Keratinocyte (primary cell): ENCODE data around the gene ATF6B. TPM values are rescaled to one million over a fixed set of nuclear protein-coding genes. Genes with fewer than 3 reads are reported as not detected.

Source experiments
- DNase-seq: peaks from one replicate; pipeline ENCODE4 v3.0.0-alpha.2; 2011; ENCODE audit warnings: low read depth, missing footprints, low spot score
- FAIRE-seq: peaks from 2 replicates; lab custom pipeline; 2011; peaks lifted over from hg19 to GRCh38; lab: Jason Lieb, UNC
- H2AFZ ChIP-seq: 2 replicates; pipeline ENCODE4 v1.6.0; 2012; ENCODE audit warnings: low read length, control low read depth, inconsistent platforms; ENCODE audit not compliant: control insufficient read depth
- H3K27ac ChIP-seq: 2 replicates; pipeline ENCODE4 v1.5.1; 2011; ENCODE audit warnings: low read length; ENCODE audit not compliant: control insufficient read depth, insufficient read depth
- H3K27me3 ChIP-seq: 3 replicates; pipeline ENCODE4 v1.6.0; 2011; ENCODE audit warnings: low read length; ENCODE audit not compliant: control insufficient read depth, insufficient read depth; ENCODE audit errors: extremely low read depth
- H3K36me3 ChIP-seq, 2 experiments: 2 replicates in 1 of 2; 3 replicates in 1 of 2; pipeline ENCODE4 v1.5.1; 2011; ENCODE audit warnings: low read length in 2 of 2, mild to moderate bottlenecking in 1 of 2; ENCODE audit not compliant: control insufficient read depth in 2 of 2, insufficient read depth in 2 of 2; ENCODE audit errors: extremely low read depth in 1 of 2
- H3K4me1 ChIP-seq: 3 replicates; pipeline ENCODE4 v1.5.1; 2011; ENCODE audit warnings: low read length; ENCODE audit not compliant: control insufficient read depth, insufficient read depth; ENCODE audit errors: extremely low read depth
- H3K4me2 ChIP-seq: 3 replicates; pipeline ENCODE4 v1.6.0; 2011; ENCODE audit warnings: low read depth, low read length; ENCODE audit not compliant: control insufficient read depth, insufficient read depth; ENCODE audit errors: extremely low read depth
- H3K4me3 ChIP-seq, 3 experiments: fragments of 200-600 bp in 1 of 3; sonication (generic) in 1 of 3; 2 replicates in 2 of 3; 3 replicates in 1 of 3; pipeline ENCODE4 v1.5.1; 2011 to 2016; ENCODE audit warnings: low read length in 3 of 3, mild to moderate bottlenecking in 3 of 3, control low read depth in 2 of 3, inconsistent platforms in 1 of 3, low read depth in 1 of 3, mixed read lengths in 1 of 3, mixed run types in 1 of 3, moderate library complexity in 1 of 3; ENCODE audit not compliant: control insufficient read depth in 2 of 3, insufficient read depth in 2 of 3; ENCODE audit errors: extremely low read depth in 1 of 3
- H3K79me2 ChIP-seq: 2 replicates; pipeline ENCODE4 v1.6.0; 2012; ENCODE audit warnings: low read length; ENCODE audit not compliant: control insufficient read depth, insufficient read depth
- H3K9ac ChIP-seq: 3 replicates; pipeline ENCODE4 v1.6.0; 2011; ENCODE audit warnings: low read length; ENCODE audit not compliant: control insufficient read depth, insufficient read depth; ENCODE audit errors: extremely low read depth
- H3K9me1 ChIP-seq: 3 replicates; pipeline ENCODE4 v1.6.0; 2011; ENCODE audit warnings: low read length; ENCODE audit not compliant: control insufficient read depth, insufficient read depth; ENCODE audit errors: extremely low read depth
- H3K9me3 ChIP-seq: 2 replicates; pipeline ENCODE4 v1.5.1; 2012; ENCODE audit warnings: low read depth, low read length; ENCODE audit not compliant: control insufficient read depth
- H4K20me1 ChIP-seq: 3 replicates; pipeline ENCODE4 v1.6.0; 2011; ENCODE audit warnings: low read length; ENCODE audit not compliant: control insufficient read depth, insufficient read depth; ENCODE audit errors: extremely low read depth
- CTCF ChIP-seq, 3 experiments: IDR thresholded peaks in 1 of 3; conservative IDR thresholded peaks in 1 of 3; optimal IDR thresholded peaks in 1 of 3; 2 replicates in 2 of 3; 3 replicates in 1 of 3; pipeline versions ENCODE3 to v1.5.1; 2011; ENCODE audit warnings: low read length in 3 of 3, mild to moderate bottlenecking in 3 of 3, moderate library complexity in 2 of 3, control low read depth in 1 of 3, inconsistent platforms in 1 of 3; ENCODE audit not compliant: insufficient read depth in 2 of 3; ENCODE audit errors: extremely low read depth in 1 of 3
- EZH2 ChIP-seq: IDR thresholded peaks from one replicate; pipeline ENCODE4 v1.6.1; 2012; ENCODE audit warnings: inconsistent platforms, mild to moderate bottlenecking, low read length, moderate library complexity
- dilution Hi-C: fragments of 300-500 bp; cut with MboI; formaldehyde crosslinking; loops from one replicate; pipeline ENCODE4 v1.7.0; 2020; ENCODE audit warnings: low sequenced_read_pairs; ENCODE audit not compliant: extremely low pct_ligation_motif_present
- polyA plus RNA-seq, 5 experiments: library from polyadenylated mRNA; depleted of rRNA in 3 of 5; stranded (reverse) in 3 of 5; stranded (forward) in 1 of 5; unstranded in 1 of 5; fragments of >200 nt; gene quantifications; 1 replicate in 1 of 5; 2 replicates in 3 of 5; 3 replicates in 1 of 5; pipeline versions ENCODE4 v1.2.1 to v1.2.3, GENCODE V29; 2011 to 2012; ENCODE audit warnings: missing spikeins in 2 of 5, low read depth in 1 of 5, low replicate concordance in 1 of 5

Gene ATF6B
- polyA plus RNA-seq, 1 donor (not counting 4 experiments of a cell fraction or from before 2014, with no cell fraction given), result 30.4 TPM

GRCh38 chr6:32082935-32083334, 45.1 kb downstream of the ATF6B start:
- H3K27ac ChIP-seq, result no peak overlapping the region
- H3K4me1 ChIP-seq, result peaks cover 19% of the 10 kb centered on the region
- peak; percentile 72 for FAIRE-seq
- H3K9me3 ChIP-seq, result no peaks in the 10 kb centered on the region
- no peak overlapping the region for H3K9ac ChIP-seq
- H3K4me3 ChIP-seq, result no peak overlapping the region
- no peak overlapping the region for H2AFZ ChIP-seq
- DNase-seq, result peak; percentile 76
- no peaks in the 10 kb centered on the region for H4K20me1 ChIP-seq
- TF ChIP-seq EZH2 (no peak), CTCF (optimal IDR thresholded peaks at IDR 0.05 in 1 of 3, IDR thresholded peaks at IDR 0.05 in 1 of 3, conservative IDR thresholded peaks at IDR 0.05 in 1 of 3; ENCODE audit: extremely low read depth in 1 of 3, insufficient read depth in 2 of 3, low read length in 3 of 3) (no peak)
- H3K36me3 ChIP-seq, result no peaks in the 10 kb centered on the region
- dilution Hi-C loops, result no loop called here
- H3K9me1 ChIP-seq, result no peaks in the 10 kb centered on the region
- peaks cover 12% of the 10 kb centered on the region for H3K27me3 ChIP-seq
- peak overlapping the region; percentile 47 for H3K4me2 ChIP-seq
- no peaks in the 10 kb centered on the region for H3K79me2 ChIP-seq

- H3K9me3 ChIP-seq, result no peaks in the 10 kb centered on the region
- DNase-seq (no peak), FAIRE-seq (no peak)
- H3K79me2 ChIP-seq, result no peaks in the 10 kb centered on the region
- no peak overlapping the region for H3K4me3 ChIP-seq
- no peaks in the 10 kb centered on the region for H3K36me3 ChIP-seq
- H3K27ac ChIP-seq, result no peak overlapping the region
- H3K9me1 ChIP-seq, result no peaks in the 10 kb centered on the region
- TF ChIP-seq EZH2, result no peak
- no peak for TF ChIP-seq CTCF (optimal IDR thresholded peaks at IDR 0.05 in 1 of 3, IDR thresholded peaks at IDR 0.05 in 1 of 3, conservative IDR thresholded peaks at IDR 0.05 in 1 of 3; ENCODE audit: extremely low read depth in 1 of 3, insufficient read depth in 2 of 3, low read length in 3 of 3)
- dilution Hi-C loops, result no loop called here
- peaks cover 12% of the 10 kb centered on the region for H3K27me3 ChIP-seq
- H3K9ac ChIP-seq, result no peak overlapping the region
- no peak overlapping the region for H2AFZ ChIP-seq
- peaks cover 19% of the 10 kb centered on the region for H3K4me1 ChIP-seq
- no peak overlapping the region for H3K4me2 ChIP-seq
- no peaks in the 10 kb centered on the region for H4K20me1 ChIP-seq
Observed at GRCh38 chr6:32082478-32082877, 45.6 kb downstream of the ATF6B start.
